Measurements from ENCODE around the gene NIFK.
"Not testable (repeated sequence)": the region's sequence is repeated elsewhere in the genome, so short reads cannot be mapped to it uniquely, and the experiment has no call there.

Gene NIFK

GRCh38 chr2:121754851-121755236 lies 18.2 kb upstream of the NIFK start:
- Mint-ChIP-seq H3K36me3 (ENCODE audit: low read depth) (peaks cover 42% of the 10 kb centered on the region), H3K27ac (peak overlapping the region; percentile 95), H3K4me3 (peak overlapping the region; percentile 93), H3K27me3 (no peaks in the 10 kb centered on the region), H3K4me1 (ENCODE audit: low read depth) (peaks cover 33% of the 10 kb centered on the region), H3K9me3 (no peaks in the 10 kb centered on the region)
- DNase-seq = no peak

- peaks cover 15% of the 10 kb centered on the region for H3K4me1 Mint-ChIP-seq (ENCODE audit: low read depth)
- H3K36me3 Mint-ChIP-seq (ENCODE audit: low read depth) = no peaks in the 10 kb centered on the region
- no peak overlapping the region for H3K27ac Mint-ChIP-seq
- no peaks in the 10 kb centered on the region for H3K9me3 Mint-ChIP-seq
- DNase-seq = no peak
- no peak overlapping the region for H3K4me3 Mint-ChIP-seq
- no peaks in the 10 kb centered on the region for H3K27me3 Mint-ChIP-seq
Observed at GRCh38 chr2:121748202-121748601, 11.5 kb upstream of the NIFK start.

GRCh38 chr2:121746071-121746578 lies 9.4 kb upstream of the NIFK start:
- no peaks in the 10 kb centered on the region for H3K36me3 Mint-ChIP-seq (ENCODE audit: low read depth)
- H3K9me3 Mint-ChIP-seq = no peaks in the 10 kb centered on the region
- H3K27ac Mint-ChIP-seq = peak overlapping the region; percentile 81
- peaks cover 15% of the 10 kb centered on the region for H3K4me1 Mint-ChIP-seq (ENCODE audit: low read depth)
- H3K4me3 Mint-ChIP-seq = no peak overlapping the region
- DNase-seq = no peak
- no peaks in the 10 kb centered on the region for H3K27me3 Mint-ChIP-seq

GRCh38 chr2:121741450-121741849 lies 4.8 kb upstream of the NIFK start:
- no peak overlapping the region for H3K27ac Mint-ChIP-seq
- DNase-seq = no peak
- H3K9me3 Mint-ChIP-seq = no peaks in the 10 kb centered on the region
- H3K4me3 Mint-ChIP-seq = no peak overlapping the region
- peaks cover 3% of the 10 kb centered on the region for H3K36me3 Mint-ChIP-seq (ENCODE audit: low read depth)
- no peaks in the 10 kb centered on the region for H3K27me3 Mint-ChIP-seq
- H3K4me1 Mint-ChIP-seq (ENCODE audit: low read depth) = peaks cover 28% of the 10 kb centered on the region

- no peaks in the 10 kb centered on the region for H3K9me3 Mint-ChIP-seq
- H3K36me3 Mint-ChIP-seq (ENCODE audit: low read depth) = peaks cover 8% of the 10 kb centered on the region
- H3K27me3 Mint-ChIP-seq = no peaks in the 10 kb centered on the region
- H3K4me3 Mint-ChIP-seq = no peak overlapping the region
- H3K27ac Mint-ChIP-seq = no peak overlapping the region
- H3K4me1 Mint-ChIP-seq (ENCODE audit: low read depth) = peaks cover 23% of the 10 kb centered on the region
- DNase-seq = no peak
Observed at GRCh38 chr2:121740973-121741372, 4.3 kb upstream of the NIFK start.

GRCh38 chr2:121736140-121736461 lies 574 bp downstream of the NIFK start:
- DNase-seq = no peak
- Mint-ChIP-seq H3K9me3 (no peaks in the 10 kb centered on the region), H3K4me3 (peak overlapping the region; percentile 99), H3K4me1 (ENCODE audit: low read depth) (peaks cover 50% of the 10 kb centered on the region), H3K36me3 (ENCODE audit: low read depth) (peaks cover 55% of the 10 kb centered on the region), H3K27ac (peak overlapping the region; percentile 98), H3K27me3 (no peaks in the 10 kb centered on the region)

- DNase-seq = peak; percentile 2
- peak overlapping the region; percentile 98 for H3K27ac Mint-ChIP-seq
- no peaks in the 10 kb centered on the region for H3K9me3 Mint-ChIP-seq
- H3K27me3 Mint-ChIP-seq = no peaks in the 10 kb centered on the region
- peak overlapping the region; percentile 99 for H3K4me3 Mint-ChIP-seq
- H3K36me3 Mint-ChIP-seq (ENCODE audit: low read depth) = peaks cover 60% of the 10 kb centered on the region
- peaks cover 54% of the 10 kb centered on the region for H3K4me1 Mint-ChIP-seq (ENCODE audit: low read depth)
Observed at GRCh38 chr2:121735518-121736074, 1.1 kb downstream of the NIFK start.

- Mint-ChIP-seq H3K4me3 (peak overlapping the region; percentile 99), H3K36me3 (ENCODE audit: low read depth) (peaks cover 70% of the 10 kb centered on the region), H3K4me1 (ENCODE audit: low read depth) (peaks cover 61% of the 10 kb centered on the region), H3K27ac (peak overlapping the region; percentile 98)
- peak; percentile 11 for DNase-seq
- H3K9me3 Mint-ChIP-seq, H3K27me3 Mint-ChIP-seq: not testable (repeated sequence)
Observed at GRCh38 chr2:121734544-121734943, 2.1 kb downstream of the NIFK start.

- H3K4me1 Mint-ChIP-seq (ENCODE audit: low read depth) = peaks cover 68% of the 10 kb centered on the region
- peaks cover 98% of the 10 kb centered on the region for H3K36me3 Mint-ChIP-seq (ENCODE audit: low read depth)
- no peak overlapping the region for H3K4me3 Mint-ChIP-seq
- no peaks in the 10 kb centered on the region for H3K9me3 Mint-ChIP-seq
- DNase-seq = peak; percentile 18
- H3K27me3 Mint-ChIP-seq = no peaks in the 10 kb centered on the region
- H3K27ac Mint-ChIP-seq = peak overlapping the region; percentile 82
Observed at GRCh38 chr2:121731366-121731765, 5.3 kb downstream of the NIFK start.

- DNase-seq = no peak
- H3K9me3 Mint-ChIP-seq = no peaks in the 10 kb centered on the region
- no peaks in the 10 kb centered on the region for H3K27me3 Mint-ChIP-seq
- H3K27ac Mint-ChIP-seq = peak overlapping the region; percentile 89
- peaks cover 71% of the 10 kb centered on the region for H3K4me1 Mint-ChIP-seq (ENCODE audit: low read depth)
- H3K4me3 Mint-ChIP-seq = no peak overlapping the region
- peaks cover 87% of the 10 kb centered on the region for H3K36me3 Mint-ChIP-seq (ENCODE audit: low read depth)
Observed at GRCh38 chr2:121727950-121728349, 8.7 kb downstream of the NIFK start.

- no peaks in the 10 kb centered on the region for H3K27me3 Mint-ChIP-seq
- peaks cover 82% of the 10 kb centered on the region for H3K36me3 Mint-ChIP-seq (ENCODE audit: low read depth)
- H3K9me3 Mint-ChIP-seq = no peaks in the 10 kb centered on the region
- no peak for DNase-seq
- peak overlapping the region; percentile 89 for H3K27ac Mint-ChIP-seq
- no peak overlapping the region for H3K4me3 Mint-ChIP-seq
- peaks cover 75% of the 10 kb centered on the region for H3K4me1 Mint-ChIP-seq (ENCODE audit: low read depth)
Observed at GRCh38 chr2:121727332-121727731, 9.3 kb downstream of the NIFK start.

GRCh38 chr2:121723316-121723715 lies 13.4 kb downstream of the NIFK start:
- no peak for DNase-seq
- H3K27me3 Mint-ChIP-seq = no peaks in the 10 kb centered on the region
- H3K4me1 Mint-ChIP-seq (ENCODE audit: low read depth) = peaks cover 67% of the 10 kb centered on the region
- H3K27ac Mint-ChIP-seq = peak overlapping the region; percentile 96
- peaks cover 42% of the 10 kb centered on the region for H3K36me3 Mint-ChIP-seq (ENCODE audit: low read depth)
- H3K4me3 Mint-ChIP-seq = peak overlapping the region; percentile 40
- H3K9me3 Mint-ChIP-seq = no peaks in the 10 kb centered on the region

GRCh38 chr2:121722479-121722878 lies 14.2 kb downstream of the NIFK start:
- Mint-ChIP-seq H3K36me3 (ENCODE audit: low read depth) (peaks cover 33% of the 10 kb centered on the region), H3K27ac (peak overlapping the region; percentile 96), H3K27me3 (no peaks in the 10 kb centered on the region), H3K4me1 (ENCODE audit: low read depth) (peaks cover 59% of the 10 kb centered on the region), H3K9me3 (no peaks in the 10 kb centered on the region), H3K4me3 (peak overlapping the region; percentile 40)
- no peak for DNase-seq

- Mint-ChIP-seq H3K4me1 (ENCODE audit: low read depth) (peaks cover 55% of the 10 kb centered on the region), H3K36me3 (ENCODE audit: low read depth) (peaks cover 28% of the 10 kb centered on the region), H3K9me3 (no peaks in the 10 kb centered on the region), H3K27me3 (no peaks in the 10 kb centered on the region), H3K27ac (peak overlapping the region; percentile 96), H3K4me3 (peak overlapping the region; percentile 40)
- no peak for DNase-seq
Observed at GRCh38 chr2:121721926-121722325, 14.7 kb downstream of the NIFK start.

- DNase-seq = no peak
- Mint-ChIP-seq H3K4me3 (no peak overlapping the region), H3K27ac (no peak overlapping the region), H3K4me1 (ENCODE audit: low read depth) (peaks cover 28% of the 10 kb centered on the region), H3K9me3 (no peaks in the 10 kb centered on the region), H3K27me3 (no peaks in the 10 kb centered on the region), H3K36me3 (ENCODE audit: low read depth) (no peaks in the 10 kb centered on the region)
Observed at GRCh38 chr2:121717529-121717928, 19.1 kb downstream of the NIFK start.

GRCh38 chr2:121716126-121716525 lies 20.5 kb downstream of the NIFK start:
- Mint-ChIP-seq H3K4me3 (no peak overlapping the region), H3K27ac (no peak overlapping the region), H3K9me3 (no peaks in the 10 kb centered on the region), H3K4me1 (ENCODE audit: low read depth) (peaks cover 14% of the 10 kb centered on the region), H3K36me3 (ENCODE audit: low read depth) (no peaks in the 10 kb centered on the region), H3K27me3 (no peaks in the 10 kb centered on the region)
- DNase-seq = no peak

Data from activated T-cell treated with anti-CD3 and anti-CD28 coated beads, Interleukin-2, amount 50 U/mL, for 24 hours (primary cell).